SH-SY5Y (cell line): ENCODE measurements around the gene ZNF326.

Experiments used
- GATA2 ChIP-seq: IDR thresholded peaks from 2 replicates; pipeline ENCODE4 v1.6.1; 2011; ENCODE audit warnings: mild to moderate bottlenecking, low read depth, low read length
- GATA3 ChIP-seq: IDR thresholded peaks from 2 replicates; pipeline ENCODE4 v1.6.1; 2011; ENCODE audit warnings: low read depth, mild to moderate bottlenecking, low read length, moderate library complexity

DNA sequence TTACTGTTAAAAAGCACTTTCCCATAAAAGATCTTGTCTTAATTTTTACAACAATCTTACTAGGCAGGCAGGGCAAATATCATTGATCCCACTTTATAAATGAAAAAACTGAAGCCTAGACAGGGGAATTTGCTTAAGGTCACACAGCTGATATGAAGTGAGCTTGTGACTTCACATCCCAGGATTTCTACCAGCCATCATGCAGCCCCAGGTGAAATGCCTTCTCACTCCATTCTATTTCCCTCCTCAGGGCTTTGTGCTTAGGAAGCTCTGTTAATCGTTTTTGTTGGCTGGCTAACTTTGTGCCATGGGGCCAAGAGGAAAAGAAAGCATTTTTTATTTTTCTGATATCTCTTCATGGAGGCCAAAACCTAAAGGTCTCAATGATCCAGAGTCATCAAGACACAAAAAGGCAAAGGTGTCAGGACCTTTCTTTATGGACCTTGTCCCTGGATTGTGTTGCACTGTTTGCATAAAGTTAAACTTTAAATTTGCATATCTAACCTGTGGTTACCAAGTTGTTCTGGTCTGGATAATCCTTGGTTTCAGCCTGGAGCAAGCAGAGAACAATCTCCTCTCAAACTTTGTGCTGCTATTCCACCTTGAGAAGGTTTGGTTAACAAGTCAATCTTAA, 44.8 kb upstream of the ZNF326 start:
- no peak for TF ChIP-seq GATA2
- TF ChIP-seq GATA3 = no peak
